Calu3 (cell line): ENCODE data around the gene TIGD3. TPM values are rescaled to one million over a fixed set of nuclear protein-coding genes. Genes with fewer than 3 reads are reported as not detected.
A peak's percentile ranks its signal among the peaks of the same experiment; 100 is the strongest.

Experiments
- BruUV-seq: library from RNA; stranded (reverse); fragments of 400-500 nt; replicated peaks from 2 replicates; lab custom pipeline; 2021; lab: Mats Ljungman, UMichigan
- CTCF ChIA-PET: fragments of 300-600 bp; sonication (Branson Sonifier 250); formaldehyde crosslinking; loops from one replicate; lab custom pipeline; 2022; ENCODE audit warnings: antibody characterized with exemption; lab: Charles Lee
- DNase-seq: peaks from one replicate; pipeline ENCODE4 v3.0.0; 2022
- H3K27ac Mint-ChIP-seq: one replicate; pipeline ENCODE4 v1.8.0; 2022; ENCODE audit warnings: mixed read lengths; ENCODE audit not compliant: unreplicated experiment
- H3K27me3 Mint-ChIP-seq: one replicate; pipeline ENCODE4 v1.8.0; 2022; ENCODE audit warnings: mixed read lengths; ENCODE audit not compliant: unreplicated experiment
- H3K36me3 Mint-ChIP-seq: one replicate; pipeline ENCODE4 v1.8.0; 2022; ENCODE audit warnings: mild to moderate bottlenecking, moderate library complexity, mixed read lengths; ENCODE audit not compliant: insufficient read depth, unreplicated experiment
- H3K4me1 Mint-ChIP-seq: one replicate; pipeline ENCODE4 v1.8.0; 2022; ENCODE audit warnings: mild to moderate bottlenecking, low read depth, mixed read lengths; ENCODE audit not compliant: unreplicated experiment
- H3K4me3 Mint-ChIP-seq: one replicate; pipeline ENCODE4 v1.8.0; 2022; ENCODE audit warnings: mild to moderate bottlenecking, low read depth, moderate library complexity, mixed read lengths; ENCODE audit not compliant: unreplicated experiment
- H3K9me3 Mint-ChIP-seq: one replicate; pipeline ENCODE4 v1.8.0; 2022; ENCODE audit warnings: low read depth, mixed read lengths; ENCODE audit not compliant: unreplicated experiment
- CTCF ChIP-seq: fragments of 200-600 bp; IDR thresholded peaks from one replicate; pipeline ENCODE4 v1.8.0; 2022; ENCODE audit warnings: antibody characterized with exemption; ENCODE audit not compliant: unreplicated experiment
- intact Hi-C: fragments of 100-400 bp; cut with micrococcal nuclease; formaldehyde crosslinking; loops from one replicate; pipeline ENCODE4 v1.10.0; 2022; ENCODE audit not compliant: unreplicated experiment
- total RNA-seq: library from RNA; stranded (reverse); gene quantifications from 2 replicates; pipeline ENCODE4 v1.2.3, GENCODE V29; 2022

TIGD3 gene
- total RNA-seq, 1 experiment from 2014 or later: 1.5 TPM

- CTCF ChIA-PET: no interaction called here
- Mint-ChIP-seq H3K27me3 (no peaks in the 10 kb centered on the region), H3K9me3 (no peaks in the 10 kb centered on the region), H3K4me1 (peaks cover 18% of the 10 kb centered on the region), H3K36me3 (peaks cover 77% of the 10 kb centered on the region), H3K27ac (peak overlapping the region; percentile 27), H3K4me3 (no peak overlapping the region)
- intact Hi-C loops: no loop called here
- no peak for DNase-seq
- TF ChIP-seq CTCF: no peak
- BruUV-seq: no TSS peak
Observed at GRCh38 chr11:65321828-65322485, 32.6 kb upstream of the TIGD3 start.

GRCh38 chr11:65323813-65324212 lies 30.7 kb upstream of the TIGD3 start:
- H3K4me3 Mint-ChIP-seq: no peak overlapping the region
- H3K4me1 Mint-ChIP-seq: peaks cover 18% of the 10 kb centered on the region
- H3K27ac Mint-ChIP-seq: peak overlapping the region; percentile 76
- no peaks in the 10 kb centered on the region for H3K27me3 Mint-ChIP-seq
- BruUV-seq: no TSS peak
- TF ChIP-seq CTCF: no peak
- no peaks in the 10 kb centered on the region for H3K9me3 Mint-ChIP-seq
- peaks cover 81% of the 10 kb centered on the region for H3K36me3 Mint-ChIP-seq
- CTCF ChIA-PET: interaction anchor here (1.0 kb wide), 1 partner anchor 8 kb away, joined by 3 read pairs; no protein-coding TSS in a partner anchor
- intact Hi-C loops: no loop called here
- no peak for DNase-seq

- H3K9me3 Mint-ChIP-seq: no peaks in the 10 kb centered on the region
- peaks cover 26% of the 10 kb centered on the region for H3K4me1 Mint-ChIP-seq
- BruUV-seq: no TSS peak
- peaks cover 88% of the 10 kb centered on the region for H3K36me3 Mint-ChIP-seq
- TF ChIP-seq CTCF: no peak
- intact Hi-C loops: no loop called here
- no peak overlapping the region for H3K4me3 Mint-ChIP-seq
- no peak for DNase-seq
- H3K27me3 Mint-ChIP-seq: no peaks in the 10 kb centered on the region
- H3K27ac Mint-ChIP-seq: peak overlapping the region; percentile 72
- CTCF ChIA-PET: interaction anchor here (0.7 to 0.9 kb wide), 2 partner anchors 8 to 10 kb away, joined by 4 read pairs; partner anchors contain the start of gene DPF2
Observed at GRCh38 chr11:65325435-65325834, 29.1 kb upstream of the TIGD3 start.

- H3K4me3 Mint-ChIP-seq: no peak overlapping the region
- no TSS peak for BruUV-seq
- H3K27ac Mint-ChIP-seq: peak overlapping the region; percentile 48
- H3K4me1 Mint-ChIP-seq: peaks cover 24% of the 10 kb centered on the region
- intact Hi-C loops: no loop called here
- TF ChIP-seq CTCF: no peak
- CTCF ChIA-PET: interaction anchor here (0.6 to 1.3 kb wide), 3 partner anchors 10 to 14 kb away, joined by 4 to 8 read pairs (median 4); partner anchors contain the start of gene CDC42EP2
- peaks cover 72% of the 10 kb centered on the region for H3K36me3 Mint-ChIP-seq
- DNase-seq: no peak
- H3K9me3 Mint-ChIP-seq: no peaks in the 10 kb centered on the region
- H3K27me3 Mint-ChIP-seq: no peaks in the 10 kb centered on the region
Observed at GRCh38 chr11:65327021-65327420, 27.5 kb upstream of the TIGD3 start.
